HG03342 (cell line): ENCODE data around the gene ADORA2A.

Source experiments
- ATAC-seq: cut with Tn5 transposase; IDR thresholded peaks from one replicate; pipeline ENCODE4 v1.9.1; 2021; ENCODE audit warnings: mild to moderate bottlenecking, moderate library complexity; ENCODE audit not compliant: unreplicated experiment

ADORA2A gene

DNA sequence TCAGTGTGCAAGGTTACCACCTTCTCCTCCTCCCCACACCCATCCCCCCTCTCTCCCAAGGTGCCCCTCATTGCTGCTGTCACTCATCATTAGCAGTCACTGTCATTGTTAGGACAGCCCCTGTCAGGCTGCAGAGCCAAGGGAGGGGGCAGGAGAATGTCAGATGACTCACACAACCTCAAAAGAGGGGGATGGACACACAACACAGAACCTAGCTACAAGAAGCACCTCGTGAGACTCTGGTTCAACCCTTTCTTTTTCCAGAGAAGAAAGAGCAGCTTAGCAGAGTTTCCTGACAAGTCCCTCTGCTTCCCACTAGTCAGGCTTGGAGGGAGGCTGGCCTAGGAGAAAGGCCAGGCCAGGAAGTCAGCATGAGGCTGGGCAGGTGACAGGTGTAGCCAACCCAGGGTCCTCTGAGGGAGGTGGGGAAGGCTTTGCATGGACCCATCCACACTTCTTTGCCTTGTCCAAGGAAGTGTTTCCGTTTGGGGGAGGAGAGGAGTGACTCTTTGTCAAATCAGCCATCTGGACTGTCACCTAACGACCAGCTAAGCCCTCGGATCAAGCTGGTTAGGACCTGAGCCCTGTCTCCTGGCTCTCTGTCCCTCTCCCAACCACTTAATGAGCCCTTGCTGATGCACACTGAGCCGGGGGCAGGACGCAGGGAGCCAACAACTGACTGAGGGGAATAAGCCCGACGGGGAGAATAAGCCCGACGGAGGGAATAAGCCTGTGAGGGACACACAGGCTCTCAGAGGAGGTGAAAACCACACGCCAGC lies 18.3 kb downstream of the ADORA2A start:
- ATAC-seq = no peak

DNA sequence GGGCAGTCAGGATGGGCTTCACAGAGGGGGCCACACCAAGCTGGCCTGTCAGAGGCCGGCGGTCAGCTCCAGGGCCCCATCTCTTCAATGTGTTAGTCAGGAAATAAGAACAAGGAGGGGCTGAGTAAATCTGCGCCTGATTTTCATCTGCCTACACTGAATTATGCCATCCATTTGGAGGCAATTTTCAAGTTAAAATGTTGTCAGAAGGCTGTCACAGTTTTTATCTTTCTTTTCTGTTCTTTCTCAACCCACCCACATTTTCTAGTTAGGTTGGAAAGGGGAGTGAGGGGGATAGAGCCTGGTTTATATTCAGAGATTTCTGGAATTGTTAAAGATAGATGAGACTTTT lies 18.8 kb downstream of the ADORA2A start:
- ATAC-seq = no peak

DNA sequence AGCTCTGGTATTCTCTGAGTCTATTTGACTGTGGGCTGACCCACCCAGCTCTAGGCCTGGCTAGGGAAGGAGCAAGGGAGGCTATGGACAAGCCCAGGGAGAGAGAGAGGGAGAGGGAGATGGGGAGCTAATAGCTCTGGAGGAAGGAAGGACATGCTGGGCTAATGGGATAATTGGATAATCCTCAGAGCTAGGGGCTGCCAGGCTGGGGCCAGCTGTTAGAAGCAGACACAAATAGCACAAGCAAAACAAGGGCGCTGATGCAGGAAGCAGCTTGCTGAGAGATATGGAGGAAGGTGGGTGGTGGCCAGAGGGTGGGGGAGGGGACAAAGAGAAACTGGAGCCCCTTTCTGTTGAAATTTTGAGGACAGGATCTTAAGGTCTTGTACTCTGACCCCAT lies 23.2 kb downstream of the ADORA2A start:
- no peak for ATAC-seq

DNA sequence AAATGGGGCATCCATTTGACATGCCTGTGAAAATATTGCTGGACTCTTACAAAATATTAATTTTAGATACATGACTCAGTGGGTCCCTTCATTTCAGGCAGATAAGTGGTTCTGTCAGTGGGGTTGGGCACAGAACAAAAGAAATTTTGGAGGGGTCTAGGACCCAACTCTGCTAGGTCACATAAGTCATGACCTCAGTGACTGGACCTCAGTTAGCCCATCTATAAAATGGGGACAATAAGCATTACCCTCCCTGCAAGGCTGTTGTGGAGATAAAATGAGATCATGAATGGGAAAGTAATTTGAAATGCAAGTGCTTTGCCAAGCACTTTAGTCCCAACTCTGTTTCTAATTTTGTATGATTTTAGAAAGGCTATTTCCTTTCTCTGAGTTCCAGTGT lies 23.8 kb downstream of the ADORA2A start:
- no peak for ATAC-seq

DNA sequence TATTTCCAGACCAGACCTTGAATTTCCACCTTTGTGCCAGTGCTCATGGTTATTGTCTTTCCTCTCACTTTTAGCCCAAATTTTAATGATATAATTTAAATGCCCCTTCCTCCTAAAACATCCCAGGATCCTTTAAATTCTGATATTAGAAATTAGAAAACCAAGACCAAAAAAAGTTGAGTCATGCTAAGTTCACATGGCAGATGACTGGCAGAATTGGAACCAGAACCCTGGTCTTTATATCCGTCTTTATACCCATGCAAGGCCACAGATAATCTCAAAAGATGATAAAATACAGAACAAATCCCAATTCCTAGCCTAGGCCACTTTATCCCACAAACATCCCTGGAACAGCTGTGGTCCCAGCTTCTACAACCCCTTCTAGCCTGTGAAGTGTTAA lies 26.5 kb downstream of the ADORA2A start:
- ATAC-seq = no peak

DNA sequence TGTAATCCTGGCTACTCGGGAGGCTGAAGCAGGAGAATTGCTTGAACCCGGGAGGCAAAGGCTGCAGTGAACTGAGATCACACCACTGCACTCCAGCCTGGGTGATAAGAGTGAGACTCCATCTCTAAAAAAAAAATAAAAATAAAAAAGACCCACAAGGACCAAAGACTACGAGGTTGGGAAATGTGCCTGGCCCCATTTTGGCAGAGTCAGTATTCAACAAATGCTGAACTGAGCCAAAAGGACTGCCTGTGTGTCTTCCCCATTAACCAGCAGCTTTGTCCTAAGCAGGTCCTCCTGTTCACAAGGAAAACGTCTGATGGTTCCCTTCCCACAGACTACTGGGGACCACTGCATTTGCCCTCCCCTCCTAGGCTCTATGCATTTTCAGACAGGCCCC lies 27.6 kb downstream of the ADORA2A start:
- no peak for ATAC-seq

DNA sequence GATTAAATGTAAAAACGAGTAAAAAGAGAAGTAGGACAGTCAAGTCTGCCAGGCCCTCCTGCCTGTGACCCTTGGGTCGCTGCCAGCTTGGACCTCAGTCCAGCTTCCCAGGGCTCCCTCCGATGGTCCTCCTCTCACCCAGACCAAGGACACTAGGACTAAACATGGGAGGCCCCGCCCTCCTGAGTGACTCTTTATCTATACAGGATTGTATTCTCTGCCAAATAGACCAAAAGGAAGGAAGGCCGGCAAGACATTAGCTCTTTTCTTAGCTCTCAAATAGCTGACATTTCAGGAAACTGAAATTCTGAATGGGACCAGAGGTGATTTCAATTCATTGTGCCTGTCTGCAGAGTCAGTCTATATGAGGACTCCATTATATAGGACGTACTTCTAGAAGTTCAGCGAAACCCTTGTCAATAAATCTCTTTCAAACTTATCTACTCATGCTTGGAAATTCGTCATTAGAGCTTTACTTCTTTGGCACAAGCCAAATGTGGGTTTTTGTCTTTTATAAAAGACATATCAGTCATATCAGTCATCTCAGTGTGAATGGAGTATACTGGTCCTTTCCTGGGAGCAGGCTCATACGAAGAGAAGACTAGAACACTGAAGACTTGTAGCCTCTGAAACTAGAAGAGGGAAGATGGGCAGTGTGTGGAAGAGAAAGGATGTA lies 28.5 kb downstream of the ADORA2A start:
- no peak for ATAC-seq

DNA sequence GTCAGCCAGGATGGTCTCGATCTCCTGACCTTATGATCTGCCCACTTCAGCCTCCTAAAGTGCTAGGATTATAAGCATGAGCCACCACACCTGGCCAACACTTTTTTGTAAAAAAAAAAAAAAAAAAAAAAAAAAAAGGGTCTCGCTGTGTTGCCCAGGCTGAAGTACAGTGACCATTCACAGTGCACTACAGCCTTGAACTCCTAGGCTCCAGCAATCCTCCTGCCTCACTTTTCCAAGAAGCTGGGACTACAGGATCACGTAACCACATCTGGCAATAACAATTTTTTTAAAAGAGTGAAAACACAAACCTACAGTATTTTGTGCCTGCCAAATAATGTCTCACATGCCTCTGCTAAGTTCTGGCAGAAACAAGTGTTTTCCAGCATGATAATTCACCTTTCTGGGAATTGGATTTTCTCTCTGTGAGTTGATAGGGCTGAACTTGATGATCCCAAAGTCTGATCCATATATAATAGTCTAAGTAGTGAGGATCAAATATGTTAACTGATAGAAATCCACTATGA lies 30.6 kb downstream of the ADORA2A start:
- no peak for ATAC-seq

DNA sequence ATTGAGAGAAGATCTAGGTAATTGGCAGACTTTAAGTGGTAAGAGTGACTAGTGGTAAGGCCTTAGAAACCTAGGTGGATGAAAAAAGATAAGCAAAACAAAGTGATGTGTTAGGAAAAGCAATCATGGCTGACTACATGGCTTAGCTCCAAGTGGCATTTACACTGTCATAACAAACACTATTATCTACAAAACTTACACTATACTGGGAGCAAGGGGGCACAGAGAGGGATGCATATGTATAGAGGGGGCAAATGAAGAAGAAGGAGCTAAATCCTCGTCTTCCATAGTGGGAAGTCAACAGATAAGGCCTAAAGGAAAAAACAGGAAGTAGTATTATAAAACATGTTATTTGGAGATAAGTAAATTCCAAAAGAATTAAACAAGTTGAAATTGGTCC lies 32.5 kb downstream of the ADORA2A start:
- ATAC-seq = no peak

DNA sequence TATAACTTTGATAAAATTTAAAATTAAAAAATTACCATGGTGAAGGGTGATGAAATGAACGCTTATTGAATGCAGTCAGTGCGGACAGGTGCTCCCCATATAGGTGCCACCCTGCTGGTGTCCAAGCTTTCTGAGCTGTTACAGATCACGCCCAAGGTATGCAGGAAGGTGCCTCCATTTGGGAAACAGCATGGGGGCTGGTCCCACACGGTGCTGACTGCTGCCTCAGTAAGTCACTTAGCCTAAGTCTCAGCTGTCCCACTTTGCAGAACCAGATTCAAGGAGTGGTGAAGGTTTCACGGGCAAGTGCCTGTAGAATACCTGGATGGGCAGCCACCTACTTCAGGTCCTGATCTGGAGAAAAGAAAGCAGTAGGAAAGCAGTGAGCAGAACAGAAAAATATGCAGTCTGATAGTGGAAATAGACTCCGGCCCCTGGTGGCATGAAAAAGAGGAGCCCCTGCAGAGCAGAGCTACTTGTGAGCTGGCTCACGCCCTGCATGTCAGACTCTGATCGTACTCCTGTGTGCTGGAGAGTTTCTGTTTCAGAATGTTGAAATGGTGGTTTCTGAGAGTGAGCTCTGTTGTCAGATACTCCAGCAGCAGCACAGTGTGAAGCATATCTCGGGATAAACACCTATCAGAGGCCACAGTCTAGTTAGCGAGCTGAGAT lies 33.2 kb downstream of the ADORA2A start:
- no peak for ATAC-seq

DNA sequence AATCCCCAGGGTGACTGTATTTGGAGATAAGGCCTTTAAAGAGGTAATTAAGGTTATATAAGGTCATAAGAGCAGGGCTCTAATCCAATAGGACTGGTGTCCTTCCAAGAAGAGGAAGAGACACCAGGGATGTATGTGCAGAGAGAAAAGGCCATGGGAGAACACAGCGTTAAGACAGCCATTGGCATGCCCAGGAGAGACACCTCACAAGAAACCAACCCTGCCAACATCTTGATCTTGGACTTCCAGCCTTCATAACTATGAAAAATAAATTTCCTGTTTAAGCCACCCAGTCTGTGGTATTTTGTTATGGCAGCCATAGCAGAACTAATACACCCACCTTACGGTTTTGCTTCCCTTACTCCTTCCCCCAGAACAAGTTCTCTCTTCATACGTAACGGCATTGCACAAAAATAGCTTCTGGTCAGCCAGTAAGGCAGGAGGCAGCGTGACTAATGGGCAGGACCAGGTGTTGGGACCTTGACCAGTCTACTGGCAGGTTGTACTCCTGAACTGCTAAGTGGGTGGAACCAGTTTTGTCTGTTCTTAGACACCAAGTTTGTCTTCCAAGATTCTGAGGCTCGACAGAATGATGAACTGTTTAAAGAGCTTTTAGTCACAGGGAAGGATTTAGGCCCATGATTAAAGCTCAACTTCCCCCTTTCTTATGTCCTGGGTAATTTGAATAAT lies 35.8 kb downstream of the ADORA2A start:
- no peak for ATAC-seq

DNA sequence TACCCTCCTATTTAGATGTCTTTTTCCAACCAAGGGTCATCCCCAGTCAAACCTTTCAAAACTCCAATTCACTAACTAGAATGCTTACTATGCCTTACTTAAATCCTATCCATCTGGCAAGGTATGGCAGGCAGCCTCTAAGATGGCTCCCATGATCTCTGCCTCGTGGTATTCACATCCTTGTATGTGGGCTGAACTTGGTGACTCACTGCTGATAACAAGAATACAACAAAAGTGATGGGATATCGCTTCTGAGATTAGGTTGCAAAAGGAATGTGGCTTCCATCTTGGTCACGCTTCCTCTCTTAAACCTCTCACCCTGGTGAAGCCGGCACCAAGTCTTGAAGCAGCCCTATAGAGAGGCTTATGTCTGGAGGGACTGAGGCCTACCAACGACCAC lies 38.2 kb downstream of the ADORA2A start:
- ATAC-seq = no peak

DNA sequence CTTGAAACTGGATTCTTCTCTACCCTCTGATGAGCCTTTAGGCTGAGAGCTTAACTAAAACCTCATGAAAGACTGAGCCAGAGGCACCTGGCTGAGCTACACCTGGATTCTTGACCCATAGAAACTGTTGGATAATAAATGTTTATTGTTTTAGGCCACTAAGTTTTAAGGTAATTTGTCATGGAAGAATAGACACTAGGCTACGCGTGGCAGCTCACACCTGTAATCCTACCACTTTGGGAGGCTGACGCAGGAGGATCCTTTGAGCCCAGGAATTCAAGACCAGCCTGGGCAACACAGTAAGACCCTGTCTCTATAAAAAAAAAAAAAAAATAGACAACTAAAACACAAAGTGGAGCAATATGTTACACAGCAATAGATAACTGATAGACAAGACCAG lies 38.6 kb downstream of the ADORA2A start:
- ATAC-seq = no peak

DNA sequence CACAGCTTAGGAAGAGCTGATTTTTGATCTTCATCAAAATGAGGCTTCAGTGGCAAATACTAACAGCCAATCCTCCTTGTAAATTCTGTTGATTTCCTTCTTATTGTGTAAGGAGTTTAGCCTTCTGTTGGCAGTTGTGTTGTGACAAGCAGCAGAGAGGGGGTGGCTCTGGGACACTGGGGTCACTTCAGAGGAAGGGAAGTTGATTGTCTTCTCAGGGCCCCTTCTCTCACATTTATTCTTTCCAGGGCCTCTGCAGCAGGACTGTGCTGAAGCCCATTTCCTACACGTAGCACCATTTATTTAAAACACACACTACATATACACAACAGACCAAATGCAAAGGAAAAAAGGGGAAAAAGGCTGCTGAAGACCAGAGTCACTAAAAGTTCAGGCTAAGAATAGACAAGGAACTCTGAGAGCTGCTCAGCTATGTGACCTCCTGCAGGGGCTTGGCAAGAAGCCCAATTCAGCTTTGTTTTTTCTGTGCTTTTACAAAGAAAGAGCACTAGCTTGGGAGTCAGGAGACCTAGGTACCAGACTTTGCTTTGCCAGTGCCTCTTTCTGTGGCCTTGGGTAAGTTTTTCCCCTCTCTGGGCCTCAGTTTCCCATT lies 39.4 kb downstream of the ADORA2A start:
- no peak for ATAC-seq

DNA sequence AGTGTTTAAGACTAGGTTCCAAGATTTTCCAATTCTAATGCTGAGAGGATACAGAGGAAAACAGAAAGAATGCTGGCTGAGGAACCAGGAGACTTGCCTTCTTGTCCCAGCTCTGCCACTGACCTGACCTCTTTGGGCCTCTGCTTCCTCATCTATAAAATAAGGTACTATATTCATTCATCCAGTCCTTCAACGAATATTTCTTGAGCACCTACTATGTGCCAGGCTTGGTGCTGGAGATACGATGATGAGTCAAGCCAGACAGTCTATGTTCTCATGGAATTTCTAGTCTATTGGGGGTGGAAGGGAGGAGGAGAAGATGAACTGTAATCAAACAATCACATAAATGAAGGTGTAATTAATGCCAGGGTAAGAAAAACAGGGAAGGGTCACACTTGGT lies 39.9 kb downstream of the ADORA2A start:
- no peak for ATAC-seq

DNA sequence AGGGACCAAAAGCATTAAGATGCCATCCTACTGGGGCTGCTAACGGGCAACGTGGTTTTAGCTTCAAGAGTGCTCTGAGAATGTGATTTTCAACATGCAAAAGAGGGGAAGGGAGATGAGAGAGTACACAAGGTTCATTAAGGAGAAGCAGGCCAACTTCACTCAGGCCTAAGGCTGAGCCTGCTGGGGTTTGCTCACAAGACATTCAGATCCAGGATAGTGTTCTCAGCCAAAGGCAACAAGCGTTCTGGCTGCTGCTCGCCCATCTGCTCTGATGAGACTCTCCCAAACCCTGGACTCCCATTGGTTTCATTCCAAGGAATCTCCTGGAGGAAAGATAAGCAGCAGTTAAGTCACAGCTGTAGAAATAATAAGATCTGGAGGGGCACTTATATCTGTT lies 44.2 kb downstream of the ADORA2A start:
- no peak for ATAC-seq

DNA sequence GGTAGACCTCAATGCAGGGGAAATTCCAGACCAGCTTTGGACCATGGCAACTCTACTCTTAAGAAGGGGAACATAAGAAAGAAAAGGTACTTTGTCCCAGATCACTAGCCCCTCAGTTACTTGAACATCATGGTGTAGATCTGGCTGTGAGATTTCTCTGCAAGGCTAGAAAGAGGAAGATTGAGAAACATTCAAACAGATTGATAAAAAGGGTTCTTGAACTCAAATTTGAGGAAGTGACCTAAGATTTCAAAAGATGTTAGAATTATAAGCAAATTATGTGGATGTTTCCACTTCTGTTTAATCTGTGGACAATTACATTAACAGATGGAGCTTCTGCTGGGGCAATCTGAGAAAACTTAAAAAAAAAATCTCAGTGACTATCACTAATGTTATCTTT lies 45.9 kb downstream of the ADORA2A start:
- no peak for ATAC-seq

DNA sequence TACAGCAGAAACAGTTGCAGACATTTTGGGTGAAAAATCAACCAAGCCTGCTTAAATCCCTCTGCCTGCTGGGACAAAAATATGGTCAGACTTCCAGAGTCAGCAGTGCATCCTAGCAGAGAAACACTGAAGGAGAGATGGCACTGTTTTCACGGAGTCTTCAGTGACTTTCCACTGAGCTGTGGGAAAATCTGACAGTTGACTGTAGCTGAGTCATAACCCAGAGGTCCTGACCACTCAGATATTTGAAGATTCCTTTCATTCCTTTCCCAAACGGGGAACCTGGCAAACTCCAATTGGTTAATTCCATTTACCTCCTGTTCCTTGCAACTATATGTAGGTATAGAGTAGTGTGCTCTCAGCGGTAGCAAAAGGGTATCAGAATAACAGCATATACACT lies 46.8 kb downstream of the ADORA2A start:
- no peak for ATAC-seq

DNA sequence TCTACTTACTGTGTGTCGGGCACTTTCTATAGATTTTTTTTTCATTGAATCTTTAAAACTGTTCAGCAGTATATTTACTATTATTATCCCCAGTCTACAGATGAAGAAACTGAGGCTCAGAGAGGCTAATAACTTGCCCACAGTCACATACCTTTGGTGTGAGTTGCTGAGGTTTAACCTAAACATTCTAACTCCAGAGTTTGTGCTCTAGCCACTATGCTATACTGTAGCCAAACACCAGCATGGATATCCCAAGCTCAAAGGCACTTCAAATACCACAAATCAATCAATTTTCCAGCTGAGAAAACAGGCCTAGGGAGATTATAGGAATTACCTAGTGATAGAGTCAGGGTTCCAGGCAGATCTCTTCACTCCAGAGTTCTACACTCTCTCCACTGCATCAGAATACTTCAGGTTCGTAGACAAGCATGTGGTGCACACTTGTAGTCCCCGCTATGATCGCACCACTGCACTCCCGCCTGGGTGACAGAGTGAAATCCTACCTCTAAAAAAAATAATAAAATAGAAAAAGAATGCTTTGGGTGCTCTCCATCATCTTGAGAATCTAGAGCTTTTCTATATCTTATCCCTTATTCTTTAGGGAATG lies 47.4 kb downstream of the ADORA2A start:
- ATAC-seq = no peak

DNA sequence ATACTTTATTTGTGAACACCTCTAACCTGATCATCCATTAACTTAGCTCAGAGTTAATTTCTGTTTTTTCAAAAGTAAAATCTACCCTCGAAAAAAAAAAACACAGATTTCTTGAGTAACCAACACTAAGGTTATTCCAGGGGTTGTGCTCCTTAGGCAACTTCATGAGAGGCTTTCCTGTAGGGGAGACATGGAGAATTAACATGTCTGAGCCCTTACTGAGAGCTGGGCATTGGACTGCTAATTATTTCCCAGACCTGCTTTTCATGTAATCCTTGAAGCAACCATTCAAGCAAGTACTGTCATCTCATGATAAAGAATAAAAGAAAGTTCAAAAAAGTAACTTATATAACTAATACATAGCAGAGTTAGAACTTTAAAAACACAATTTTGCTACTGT lies 54.2 kb downstream of the ADORA2A start:
- ATAC-seq = no peak

DNA sequence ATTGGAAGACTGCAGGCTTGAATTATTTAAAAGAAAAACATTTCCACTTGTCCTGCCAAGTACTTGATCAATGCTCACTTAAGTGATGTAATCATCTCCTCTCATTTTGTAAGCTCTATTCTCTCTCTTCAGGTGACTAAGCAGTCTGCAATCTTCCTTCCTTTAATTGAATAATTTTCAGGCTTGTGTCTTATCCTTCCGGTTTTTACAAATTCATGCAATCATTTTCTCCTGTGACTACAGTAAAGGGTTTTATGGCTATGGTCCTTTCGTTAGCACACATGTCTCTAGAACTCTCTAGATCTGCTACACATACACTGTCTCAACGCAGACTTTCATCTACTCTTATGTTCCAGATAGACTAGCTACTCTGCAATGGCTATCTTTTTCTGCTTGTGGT lies 55.2 kb downstream of the ADORA2A start:
- no peak for ATAC-seq
